ENCODE results near the gene PTPRD. TPM values are rescaled to one million over a fixed set of nuclear protein-coding genes. Genes with fewer than 3 reads are reported as not detected.

PTPRD gene
- total and polyA plus RNA-seq, 2 of the 4 experiments (the other 2 are of a cell fraction), result 0.07 to 0.18 TPM

DNA sequence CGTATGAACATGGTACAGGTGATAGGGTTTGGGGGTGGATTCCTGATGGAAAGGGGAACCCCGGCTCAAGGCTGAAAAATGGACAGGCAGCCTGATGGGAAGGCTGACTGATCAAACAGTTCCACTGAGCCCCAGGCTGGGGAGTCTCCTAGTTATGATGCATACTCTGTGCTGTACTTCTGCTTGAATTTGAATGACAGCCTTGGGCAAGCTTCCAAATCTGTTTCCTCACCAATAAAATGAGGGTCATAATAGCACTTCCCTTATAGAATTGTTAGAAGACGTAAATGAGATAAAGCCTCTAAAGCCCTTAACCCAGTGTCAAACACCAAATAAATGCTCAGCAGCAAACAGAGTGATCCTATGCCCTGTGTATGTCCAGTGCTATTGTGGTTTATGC lies 2334.8 kb downstream of the PTPRD start:
- Histone ChIP-seq H2AK5ac (ENCODE audit: low read depth, low read length) (no peak overlapping the region), H4K5ac (ENCODE audit: low read depth, low read length) (no peak overlapping the region), H4K8ac (ENCODE audit: low read depth in 2 of 2, low read length in 2 of 2) (no peak overlapping the region), H3K36me3 (ENCODE audit: control insufficient read depth, insufficient read depth, low read length) (no peaks in the 10 kb centered on the region), H3K56ac (ENCODE audit: extremely low read depth, insufficient read depth, low read length) (no peak overlapping the region), H3K79me1 (ENCODE audit: low read depth in 1 of 2, low read length in 2 of 2) (no peaks in the 10 kb centered on the region), H3K18ac (ENCODE audit: low read depth, low read length) (no peak overlapping the region), H3K9ac (ENCODE audit: low read depth, low read length) (no peak overlapping the region), H3K4me1 (ENCODE audit: control insufficient read depth, insufficient read depth, low read length) (no peaks in the 10 kb centered on the region), H3K9me1 (ENCODE audit: insufficient read depth, low read length) (no peaks in the 10 kb centered on the region), H3K27ac (ENCODE audit: insufficient read depth, low read length) (no peak overlapping the region), H3K27me3 (ENCODE audit: control insufficient read depth, insufficient read depth, low read length) (no peaks in the 10 kb centered on the region), H3K14ac (replicated peaks; ENCODE audit: low read depth, low read length) (no peak overlapping the region), H2AFZ (replicated peaks; ENCODE audit: low read length, poor library complexity) (no peak overlapping the region), H3K4me3 (ENCODE audit: insufficient read depth, low read depth, low read length) (no peak overlapping the region), H3K9me3 (ENCODE audit: control insufficient read depth, insufficient read depth, low read length) (no peaks in the 10 kb centered on the region; the same call in 1 of the 2 replicates), H4K20me1 (ENCODE audit: insufficient read depth, low read length) (no peaks in the 10 kb centered on the region), H2BK5ac (ENCODE audit: low read depth, low read length, poor library complexity, severe bottlenecking) (no peak overlapping the region), H2BK120ac (ENCODE audit: low read depth, low read length) (no peak overlapping the region), H3K4me2 (ENCODE audit: low read depth, low read length) (no peak overlapping the region), H2BK15ac (ENCODE audit: low read depth, low read length) (no peak overlapping the region), H2AK9ac (replicated peaks; ENCODE audit: low read depth, low read length, poor library complexity) (no peak overlapping the region), H3K4ac (ENCODE audit: low read depth, low read length) (no peak overlapping the region), H4K91ac (ENCODE audit: insufficient read depth, low read depth, low read length) (no peak overlapping the region), H3K23ac (ENCODE audit: low read depth, low read length) (no peak overlapping the region), H2BK20ac (ENCODE audit: low read depth, low read length) (no peak overlapping the region)
- no TSS peak for BruUV-seq (replicated peaks)
- ChIA-PET POLR2A (ENCODE audit: unreplicated experiment) (no interaction called here), CTCF (no interaction called here)
- TF ChIP-seq MAZ (IDR thresholded peaks at IDR 0.05; ENCODE audit: borderline replicate concordance, low read depth, low read length) (no peak), CEBPB (IDR thresholded peaks at IDR 0.05; ENCODE audit: low read depth, low read length) (no peak), SMC3 (IDR thresholded peaks at IDR 0.05; ENCODE audit: low read depth, low read length) (no peak), RAD21 (IDR thresholded peaks at IDR 0.05; ENCODE audit: low read length) (no peak), MAFK (IDR thresholded peaks at IDR 0.05; ENCODE audit: low read depth, low read length) (no peak), CHD1 (IDR thresholded peaks at IDR 0.05; ENCODE audit: low read depth, low read length) (no peak), FOS (IDR thresholded peaks at IDR 0.05; ENCODE audit: low read depth, low read length) (no peak), RCOR1 (IDR thresholded peaks at IDR 0.05; ENCODE audit: insufficient replicate concordance, low read length) (no peak), RFX5 (IDR thresholded peaks at IDR 0.05; ENCODE audit: low read depth, low read length) (no peak), POLR2A (IDR thresholded peaks at IDR 0.05; ENCODE audit: low read depth, low read length) (no peak), MXI1 (IDR thresholded peaks at IDR 0.05; ENCODE audit: borderline replicate concordance, low read depth, low read length) (no peak), BHLHE40 (IDR thresholded peaks at IDR 0.05; ENCODE audit: low read depth, low read length) (no peak), NFE2L2 (IDR thresholded peaks at IDR 0.05; ENCODE audit: low read depth, low read length) (no peak)
- no CpG with 5 or more reads among the region's 3 CpGs for WGBS, 2 experiments (ENCODE audit: extremely low coverage in 2 of 2, insufficient read length in 1 of 2)
- in situ Hi-C loops (cut with MboI; ENCODE audit: low sequenced_read_pairs), result no loop called here
- no peak for ATAC-seq (ENCODE audit: low read depth)
- dilution Hi-C loops (cut with HindIII; ENCODE audit: low sequenced_read_pairs, unreplicated experiment), result no loop called here
- no peak for DNase-seq
- intact Hi-C loops (cut with micrococcal nuclease), result no loop called here
